GM12878 (cell line): Measurements from ENCODE around the gene NINJ1. TPM values are rescaled to one million over a fixed set of nuclear protein-coding genes. Genes with fewer than 3 reads are reported as not detected.

ENCODE experiments used
- ATAC-seq: fragments of 200-7000 bp; cut with Tn5 transposase; 3 replicates; pipeline ENCODE4 v1.9.1; 2020; ENCODE audit warnings: mild to moderate bottlenecking, moderate library complexity
- BruUV-seq: library from RNA; stranded (reverse); fragments of 400-500 nt; replicated peaks from 2 replicates; lab custom pipeline; 2021; lab: Mats Ljungman, UMichigan
- CTCF ChIA-PET: fragments of 300-600 bp; sonication (Branson Sonifier 250); formaldehyde crosslinking; extraction: SDS; loops from one replicate; lab custom pipeline; 2021; ENCODE audit warnings: inconsistent platforms; lab: Yijun Ruan, JAX
- POLR2A ChIA-PET: fragments of 350-600 bp; formaldehyde crosslinking; extraction: SDS; loops from one replicate; lab custom pipeline; 2021; ENCODE audit warnings: inconsistent platforms; lab: Charles Lee
- RAD21 ChIA-PET: fragments of 300-600 bp; sonication (Branson Sonifier 250); formaldehyde crosslinking; loops from one replicate; lab custom pipeline; 2023; ENCODE audit warnings: antibody characterized with exemption; ENCODE audit not compliant: unreplicated experiment; lab: Charles Lee
- SMC1A ChIA-PET: fragments of 300-600 bp; sonication (Branson Sonifier 250); formaldehyde crosslinking; loops from one replicate; lab custom pipeline; 2023; ENCODE audit not compliant: unreplicated experiment, uncharacterized antibody; lab: Charles Lee
- DNase-seq: peaks from one replicate; pipeline ENCODE4 v3.0.0-alpha.2; 2011; ENCODE audit warnings: low read depth, low spot score
- FAIRE-seq: peaks from 3 replicates; lab custom pipeline; 2011; peaks lifted over from hg19 to GRCh38; lab: Jason Lieb, UNC
- H2AFZ ChIP-seq: 2 replicates; pipeline ENCODE4 v1.6.0; 2011; ENCODE audit warnings: low read depth, low read length, control low read depth; ENCODE audit not compliant: control insufficient read depth
- H3K27ac ChIP-seq: 2 replicates; pipeline ENCODE4 v1.5.1; 2011; ENCODE audit warnings: control low read depth; ENCODE audit not compliant: control insufficient read depth, insufficient read depth
- H3K27me3 ChIP-seq, 2 experiments: replicated peaks in 1 of 2; 2 replicates each; pipeline versions ENCODE4 v1.6.0 to v1.6.1; 2011; ENCODE audit warnings: low read length in 1 of 2; ENCODE audit not compliant: control insufficient read depth in 2 of 2, insufficient read depth in 2 of 2
- H3K36me3 ChIP-seq, 2 experiments: 2 replicates each; pipeline ENCODE4 v1.5.1; 2011; ENCODE audit warnings: low read length in 1 of 2; ENCODE audit not compliant: control insufficient read depth in 2 of 2, insufficient read depth in 2 of 2
- H3K4me1 ChIP-seq: 2 replicates; pipeline ENCODE4 v1.6.1; 2011; ENCODE audit warnings: mild to moderate bottlenecking, low read length, moderate library complexity, mixed read lengths; ENCODE audit not compliant: control insufficient read depth, insufficient read depth
- H3K4me2 ChIP-seq: 2 replicates; pipeline ENCODE4 v1.6.0; 2011; ENCODE audit warnings: control low read depth; ENCODE audit not compliant: control insufficient read depth, insufficient read depth
- H3K4me3 ChIP-seq: fragments of 200-600 bp; sonication (generic); 2 replicates; pipeline ENCODE4 v1.5.1; 2016
- H3K79me2 ChIP-seq: 2 replicates; pipeline ENCODE4 v1.6.0; 2011; ENCODE audit warnings: low read length; ENCODE audit not compliant: control insufficient read depth, insufficient read depth
- H3K9ac ChIP-seq: 2 replicates; pipeline ENCODE4 v1.8.0; 2011; ENCODE audit warnings: low read length, control low read depth, mixed read lengths; ENCODE audit not compliant: control insufficient read depth, insufficient read depth
- H3K9me3 ChIP-seq: replicated peaks from 3 replicates; pipeline ENCODE4 v1.5.1; 2011; ENCODE audit warnings: mild to moderate bottlenecking, low read length; ENCODE audit not compliant: control insufficient read depth, insufficient read depth
- H4K20me1 ChIP-seq: 2 replicates; pipeline ENCODE4 v1.6.0; 2011; ENCODE audit not compliant: control insufficient read depth, insufficient read depth
- ASH2L ChIP-seq: fragments of 300-600, 200-600 bp; sonication (generic); IDR thresholded peaks from 2 replicates; pipeline ENCODE4 v1.6.1; 2017; ENCODE audit warnings: low read depth, mild to moderate bottlenecking, borderline replicate concordance
- BCL11A ChIP-seq: IDR thresholded peaks from 2 replicates; pipeline ENCODE4 v1.6.1; 2011; ENCODE audit warnings: low read depth, low read length
- CHD4 ChIP-seq: fragments of 200-600 bp; sonication (generic); IDR thresholded peaks from 2 replicates; pipeline ENCODE4 v1.6.1; 2016; ENCODE audit warnings: mild to moderate bottlenecking
- EED ChIP-seq: sonication (generic); IDR thresholded peaks from 2 replicates; pipeline ENCODE4 v1.6.1; 2016; ENCODE audit warnings: antibody characterized with exemption, low read depth
- ETV6 ChIP-seq, 2 experiments: fragments of 450-650 bp in 1 of 2; IDR thresholded peaks in 1 of 2; conservative IDR thresholded peaks in 1 of 2; 2 replicates each; pipeline ENCODE4 v1.6.1; 2014; ENCODE audit warnings: antibody characterized with exemption in 1 of 2, borderline replicate concordance in 1 of 2, low read depth in 1 of 2, mild to moderate bottlenecking in 1 of 2, moderate library complexity in 1 of 2
- FOXK2 ChIP-seq: fragments of 450-650 bp; IDR thresholded peaks from 2 replicates; pipeline ENCODE4 v1.6.1; 2017; ENCODE audit warnings: mild to moderate bottlenecking, moderate library complexity
- HDAC2 ChIP-seq: fragments of 200-600 bp; sonication (generic); IDR thresholded peaks from 2 replicates; pipeline ENCODE4 v1.6.1; 2017
- IKZF2 ChIP-seq, 2 experiments: fragments of 450-650 bp; IDR thresholded peaks; 2 replicates each; pipeline ENCODE4 v1.6.1; 2017; ENCODE audit warnings: mild to moderate bottlenecking in 2 of 2, moderate library complexity in 2 of 2
- KAT2A ChIP-seq: conservative IDR thresholded peaks from 2 replicates; pipeline ENCODE4 v1.6.1; 2011; ENCODE audit warnings: low read depth, low read length; ENCODE audit not compliant: control insufficient read depth
- NR2F1 ChIP-seq: fragments of 450-650 bp; conservative IDR thresholded peaks from 2 replicates; pipeline ENCODE4 v1.6.1; 2017; ENCODE audit warnings: mild to moderate bottlenecking
- NRF1 ChIP-seq: conservative IDR thresholded peaks from 2 replicates; pipeline ENCODE4 v1.6.1; 2011; ENCODE audit warnings: mild to moderate bottlenecking, low read depth, low read length, improper control_type of control experiment
- PAX5 ChIP-seq: IDR thresholded peaks from 2 replicates; pipeline ENCODE4 v1.6.1; 2011; ENCODE audit warnings: low read depth, low read length, borderline replicate concordance
- PAX8 ChIP-seq: fragments of 450-650 bp; IDR thresholded peaks from 2 replicates; pipeline ENCODE4 v1.6.1; 2017; ENCODE audit warnings: mild to moderate bottlenecking, moderate library complexity
- POLR2AphosphoS2 ChIP-seq: IDR thresholded peaks from 2 replicates; pipeline ENCODE4 v1.6.1; 2011; ENCODE audit warnings: low read depth, mild to moderate bottlenecking, low read length, improper control_type of control experiment, moderate library complexity
- POLR2AphosphoS5 ChIP-seq: IDR thresholded peaks from 2 replicates; pipeline ENCODE4 v1.6.1; 2011; ENCODE audit warnings: mild to moderate bottlenecking, low read length, inconsistent platforms
- SREBF1 ChIP-seq: IDR thresholded peaks from 2 replicates; pipeline ENCODE4 v1.6.1; 2012; ENCODE audit warnings: mild to moderate bottlenecking, low read length
- TBL1XR1 ChIP-seq: IDR thresholded peaks from 2 replicates; pipeline ENCODE4 v1.6.1; 2012; ENCODE audit warnings: low read depth, low read length, improper control_type of control experiment
- ZNF207 ChIP-seq: fragments of 450-650 bp; IDR thresholded peaks from 2 replicates; pipeline ENCODE4 v1.6.1; 2014; ENCODE audit warnings: antibody characterized with exemption, mild to moderate bottlenecking, borderline replicate concordance
- ZNF24 ChIP-seq: fragments of 450-650 bp; IDR thresholded peaks from 2 replicates; pipeline ENCODE4 v1.6.1; 2017; ENCODE audit warnings: antibody characterized with exemption, mild to moderate bottlenecking
- WGBS: methylation state at CpG from one replicate; pipeline ENCODE4 v1.1.6; 2016; ENCODE audit warnings: low lambda C conversion rate; ENCODE audit not compliant: insufficient replicate concordance, insufficient coverage; ENCODE audit errors: missing lambda C conversion rate; 5-methylcytosine and 5-hydroxymethylcytosine counted together
- in situ Hi-C: fragments of 300-500 bp; cut with MboI; formaldehyde crosslinking; loops from 9 replicates; pipeline ENCODE4 v1.14.3; 2018; ENCODE audit warnings: mixed read lengths
- intact Hi-C: fragments of 100-400 bp; cut with micrococcal nuclease; formaldehyde crosslinking; loops from one replicate; pipeline ENCODE4 v1.14.2; 2022; ENCODE audit not compliant: unreplicated experiment
- polyA plus RNA-seq, 11 experiments: library from polyadenylated mRNA; depleted of rRNA in 4 of 11; unstranded in 6 of 11; stranded (reverse) in 5 of 11; fragments of >200 nt; fragmentation: Nextera tagmentation in 4 of 11; fragmentation: Illumina TruSeq in 1 of 11; extraction: Ambion mirVana in 4 of 11; extraction: Trizol in 1 of 11; gene quantifications; 1 replicate in 1 of 11; 2 replicates in 10 of 11; pipeline versions ENCODE4 v1.2.1 to v1.2.3, GENCODE V29; 2011 to 2016; ENCODE audit warnings: inconsistent platforms in 2 of 11, missing spikeins in 2 of 11, low read depth in 1 of 11
- total RNA-seq, 4 experiments: library from RNA; depleted of rRNA in 3 of 4; stranded (reverse); fragments of >200 nt in 3 of 4; fragmentation: Illumina TruSeq in 1 of 4; extraction: Trizol in 1 of 4; gene quantifications; 2 replicates each; pipeline versions ENCODE4 v1.2.1 to v1.2.3, GENCODE V29; 2013 to 2021
- TF ChIP-seq, protein P1 (sequence below): fragments of 150-350 bp; IDR thresholded peaks from 2 replicates; pipeline ENCODE4 v1.6.1; 2016; ENCODE audit warnings: low read depth, low read length

NINJ1 gene
- total and polyA plus RNA-seq, 10 of the 15 experiments (the other 5 are each of a cell fraction or from before 2014, with no cell fraction given): 0.64 to 33.5 (median 17.1) TPM

GRCh38 chr9:93129286-93129685 lies 4.8 kb downstream of the NINJ1 start:
- no TSS peak for BruUV-seq
- peaks cover 24% of the 10 kb centered on the region for H3K4me1 ChIP-seq
- no peak overlapping the region for H3K4me2 ChIP-seq

More at GRCh38 chr9:93129286-93129685, 4.8 kb downstream of the NINJ1 start:
- H3K9me3 ChIP-seq: no peaks in the 10 kb centered on the region
- DNase-seq (no peak), FAIRE-seq (no peak), ATAC-seq (no peak)
- peaks cover 12% of the 10 kb centered on the region for H3K79me2 ChIP-seq
- ChIA-PET CTCF (interaction anchor here (2.3 kb wide), 1 partner anchor 20 kb away, joined by 16 read pairs; no protein-coding TSS in a partner anchor), POLR2A (interaction anchor here (1.1 kb wide), 1 partner anchor 9 kb away, joined by 3 read pairs; no protein-coding TSS in a partner anchor), SMC1A (interaction anchor here (1.4 kb wide), 1 partner anchor 70 kb away, joined by 3 read pairs; no protein-coding TSS in a partner anchor), RAD21 (interaction anchor here (5.4 kb wide), 1 partner anchor 21 kb away, joined by 21 read pairs; no protein-coding TSS in a partner anchor)
- TF ChIP-seq POLR2AphosphoS2: no peak
- TF ChIP-seq ETV6 (conservative IDR thresholded peaks at IDR 0.05 in 1 of 2, IDR thresholded peaks at IDR 0.05 in 1 of 2; ENCODE audit: borderline replicate concordance in 1 of 2, low read depth in 1 of 2): no peak
- TF ChIP-seq HDAC2: no peak
- no peak for TF ChIP-seq CHD4
- no peak for TF ChIP-seq EED
- TF ChIP-seq SREBF1: no peak
- no peak for TF ChIP-seq IKZF2 (IDR thresholded peaks at IDR 0.05)
- TF ChIP-seq PAX5: no peak
- TF ChIP-seq ZNF207: no peak
- TF ChIP-seq PAX8: no peak
- TF ChIP-seq KAT2A: no peak
- TF ChIP-seq BCL11A: no peak
- TF ChIP-seq POLR2AphosphoS5: no peak
- no peak for TF ChIP-seq ZNF24
- no peak for TF ChIP-seq ASH2L
- TF ChIP-seq, protein P1, sequence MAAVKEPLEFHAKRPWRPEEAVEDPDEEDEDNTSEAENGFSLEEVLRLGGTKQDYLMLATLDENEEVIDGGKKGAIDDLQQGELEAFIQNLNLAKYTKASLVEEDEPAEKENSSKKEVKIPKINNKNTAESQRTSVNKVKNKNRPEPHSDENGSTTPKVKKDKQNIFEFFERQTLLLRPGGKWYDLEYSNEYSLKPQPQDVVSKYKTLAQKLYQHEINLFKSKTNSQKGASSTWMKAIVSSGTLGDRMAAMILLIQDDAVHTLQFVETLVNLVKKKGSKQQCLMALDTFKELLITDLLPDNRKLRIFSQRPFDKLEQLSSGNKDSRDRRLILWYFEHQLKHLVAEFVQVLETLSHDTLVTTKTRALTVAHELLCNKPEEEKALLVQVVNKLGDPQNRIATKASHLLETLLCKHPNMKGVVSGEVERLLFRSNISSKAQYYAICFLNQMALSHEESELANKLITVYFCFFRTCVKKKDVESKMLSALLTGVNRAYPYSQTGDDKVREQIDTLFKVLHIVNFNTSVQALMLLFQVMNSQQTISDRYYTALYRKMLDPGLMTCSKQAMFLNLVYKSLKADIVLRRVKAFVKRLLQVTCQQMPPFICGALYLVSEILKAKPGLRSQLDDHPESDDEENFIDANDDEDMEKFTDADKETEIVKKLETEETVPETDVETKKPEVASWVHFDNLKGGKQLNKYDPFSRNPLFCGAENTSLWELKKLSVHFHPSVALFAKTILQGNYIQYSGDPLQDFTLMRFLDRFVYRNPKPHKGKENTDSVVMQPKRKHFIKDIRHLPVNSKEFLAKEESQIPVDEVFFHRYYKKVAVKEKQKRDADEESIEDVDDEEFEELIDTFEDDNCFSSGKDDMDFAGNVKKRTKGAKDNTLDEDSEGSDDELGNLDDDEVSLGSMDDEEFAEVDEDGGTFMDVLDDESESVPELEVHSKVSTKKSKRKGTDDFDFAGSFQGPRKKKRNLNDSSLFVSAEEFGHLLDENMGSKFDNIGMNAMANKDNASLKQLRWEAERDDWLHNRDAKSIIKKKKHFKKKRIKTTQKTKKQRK: no peak
- TF ChIP-seq NRF1: no peak
- TF ChIP-seq NR2F1: no peak
- TF ChIP-seq FOXK2: no peak
- TF ChIP-seq TBL1XR1: no peak
- H3K27ac ChIP-seq: no peak overlapping the region
- in situ Hi-C loops (no loop called here), intact Hi-C loops (no loop called here)
- peaks cover 0 to 2% of the 10 kb centered on the region in 2 experiments; a peak in 2 of 4 replicates for H3K36me3 ChIP-seq
- H2AFZ ChIP-seq: no peak overlapping the region
- H3K27me3 ChIP-seq: no peaks in the 10 kb centered on the region
- H4K20me1 ChIP-seq: no peaks in the 10 kb centered on the region
- 67% methylated on average over 8 of the region's 8 CpGs for WGBS
- no peak overlapping the region for H3K9ac ChIP-seq
- H3K4me3 ChIP-seq: no peak overlapping the region
